Heart left ventricle (tissue), 16 donors: ENCODE data around the gene CORO1C. TPM values are rescaled to one million over a fixed set of nuclear protein-coding genes. Genes with fewer than 3 reads are reported as not detected.

ENCODE experiments used
- ATAC-seq, 4 donors: fragments of 200-7000 bp; cut with Tn5 transposase; one replicate each; pipeline ENCODE4 v1.9.1; 2020 to 2022; ENCODE audit warnings: moderate library complexity in 4 of 4, mild to moderate bottlenecking in 3 of 4, moderate number of reproducible peaks in 1 of 4
- DNase-seq, 5 donors: peaks; one replicate each; pipeline ENCODE4 v3.0.0-alpha.2; 2020
- H3K27ac ChIP-seq, 12 donors: fragments of 200-600 bp; sonication (generic) in 4 of 12; one replicate each; pipeline versions ENCODE4 v1.5.0 to v1.8.0; 2016 to 2022; ENCODE audit warnings: mild to moderate bottlenecking in 2 of 12
- H3K27me3 ChIP-seq, 9 donors: fragments of 200-600 bp; sonication (generic) in 2 of 9; one replicate each; pipeline versions ENCODE4 v1.5.1 to v1.8.0; 2016 to 2022; ENCODE audit warnings: mild to moderate bottlenecking in 3 of 9
- H3K36me3 ChIP-seq, 9 donors: fragments of 200-600 bp; sonication (generic) in 2 of 9; one replicate each; pipeline versions ENCODE4 v1.5.0 to v1.8.0; 2018 to 2022; ENCODE audit warnings: mild to moderate bottlenecking in 2 of 9
- H3K4me1 ChIP-seq, 12 donors: fragments of 200-600 bp; sonication (generic) in 4 of 12; one replicate each; pipeline versions ENCODE4 v1.5.0 to v1.8.0; 2016 to 2022; ENCODE audit warnings: mild to moderate bottlenecking in 3 of 12
- H3K4me3 ChIP-seq, 12 donors: fragments of 200-600 bp; sonication (generic) in 4 of 12; one replicate each; pipeline versions ENCODE4 v1.5.0 to v1.8.0; 2017 to 2022; ENCODE audit warnings: mild to moderate bottlenecking in 9 of 12, moderate library complexity in 4 of 12
- H3K9me3 ChIP-seq, 12 donors: fragments of 200-600 bp; sonication (generic) in 4 of 12; one replicate each; pipeline versions ENCODE4 v1.5.0 to v1.8.0; 2016 to 2022; ENCODE audit warnings: mild to moderate bottlenecking in 1 of 12
- CTCF ChIP-seq, 12 donors: fragments of 200-600 bp; sonication (generic) in 4 of 12; IDR thresholded peaks; one replicate each; pipeline versions ENCODE4 v1.5.0 to v1.8.0; 2018 to 2022; ENCODE audit warnings: antibody characterized with exemption in 12 of 12, mild to moderate bottlenecking in 5 of 12
- POLR2A ChIP-seq, 2 donors: fragments of 450-650 bp; IDR thresholded peaks; one replicate each; pipeline ENCODE4 v1.6.1; 2017; ENCODE audit warnings: antibody characterized with exemption in 2 of 2, mild to moderate bottlenecking in 2 of 2, moderate library complexity in 2 of 2
- WGBS, 4 donors: extraction: QIAGEN DNeasy Blood & Tissue Kit in 2 of 4; methylation state at CpG; one replicate each; pipeline versions ENCODE4 v1.1.5 to v1.1.7; 2013 to 2018; 5-methylcytosine and 5-hydroxymethylcytosine counted together
- intact Hi-C, 10 donors: fragments of 100-400 bp; cut with DNase I; formaldehyde crosslinking; loops; one replicate each; pipeline versions ENCODE4 v1.11.1 to v1.14.2; 2022
- polyA plus RNA-seq, 2 donors: library from polyadenylated mRNA; stranded (reverse); fragments of 200-250 nt; gene quantifications; one replicate each; pipeline ENCODE4 v1.2.3, GENCODE V29; 2013
- total RNA-seq, 9 donors: library from RNA; depleted of rRNA in 2 of 9; stranded (reverse); fragments of >200 nt in 2 of 9; fragmentation: NEBNext Ultra II Directional in 3 of 9; extraction: Animal tissue kit (Norgen Biotek cat#: 25700) in 3 of 9; gene quantifications; one replicate each; pipeline versions ENCODE4 v1.1.0 to v1.2.4, GENCODE V29; 2016 to 2023
- donor health status: ischemic (EF 13 %, LVEDD 7.1; RV severe dilation, severe dysfunction).
- donor health status: healthy with polysubstance abuse.
- donor health status: DM: no; HTN: yes; CAD: no.
- donor health status: DM: no; HTN: no; CAD: no.
- donor health status: ischemic (EF 25% LVEDD 6.9; RV normal size, moderate dysfunction).
- donor health status: ischemic (EF 25% LVEDD 5.7; RV mildly dilated, moderate dysfunction).
- donor health status: healthy.
- donor health status: DM: yes; HTN: yes; CAD: no.
- donor health status: ischemic (EF 35%, LVEDD 5.7; RV mildly dilated, moderate dysfunction).
- donor health status: nonischemic (EF 11% LVEDD 7.7; RV severe dilation, severe dysfunction).
- donor health status: DM: yes; HTN: yes; CAD: no.
- donor health status: PGD.
- donor health status: ischemic (EF 29% LVEDD 5.4; RV normal size, mild dysfunction).
- donor health status: nonischemic (EF 23%, LVEDD 6.1; RV moderate dilation, normal function).

Gene CORO1C
- total and polyA plus RNA-seq, 11 donors: 18.3 to 119 (median 65.2) TPM

GRCh38 chr12:108729612-108730364, 1.5 kb downstream of the CORO1C start:
- TF ChIP-seq POLR2A (IDR thresholded peaks at IDR 0.05) (no peak), CTCF (IDR thresholded peaks at IDR 0.05) (no peak)
- no peak for DNase-seq
- Histone ChIP-seq H3K27me3 (no peaks in the 10 kb centered on the region), H3K4me3 (peak overlapping the region; percentile 73 to 91 (median 86)), H3K9me3 (no peaks in the 10 kb centered on the region), H3K4me1 (peaks cover 0 to 69% (median 38%) of the 10 kb centered on the region in 12 donors), H3K36me3 (peaks cover 0 to 2% (median 0%) of the 10 kb centered on the region in 9 donors), H3K27ac (peak overlapping the region; percentile 91 to 99 (median 96))
- intact Hi-C loops: loop anchor here (2.0 to 10.0 kb wide), 15 partner anchors 17 to 167 kb away; partner anchors contain the start of genes SSH1 (in 4 of the 10), ISCU (in 2 of the 10) and SART3 (in 2 of the 10)
- no peak for ATAC-seq
- WGBS, 4 donors: 4 to 10% (median 6%) methylated on average over 15 of the region's 15 CpGs

- ATAC-seq (no peak), DNase-seq (no peak)
- 25 to 30% (median 28%) methylated on average over 9 of the region's 9 CpGs for WGBS, 4 donors
- Histone ChIP-seq H3K27ac (peak overlapping the region; percentile 91 to 99 (median 96)), H3K4me3 (peak overlapping the region in 10 of 12 donors; percentile 73 to 91 (median 86)), H3K4me1 (peaks cover 5 to 69% (median 45%) of the 10 kb centered on the region in 12 donors), H3K9me3 (no peaks in the 10 kb centered on the region), H3K36me3 (peaks cover 0 to 2% (median 0%) of the 10 kb centered on the region in 9 donors), H3K27me3 (no peaks in the 10 kb centered on the region)
- TF ChIP-seq CTCF (IDR thresholded peaks at IDR 0.05): no peak
- TF ChIP-seq POLR2A (IDR thresholded peaks at IDR 0.05): no peak
- intact Hi-C loops: loop anchor here in 4 of 10 donors (2.0 to 10.0 kb wide), 4 partner anchors 16 to 126 kb away; partner anchors contain the start of gene SSH1 (in 2 of the 4)
Measured at GRCh38 chr12:108728820-108729611, 2.3 kb downstream of the CORO1C start.

GRCh38 chr12:108727868-108728735, 3.2 kb downstream of the CORO1C start:
- DNase-seq (no peak), ATAC-seq (no peak)
- intact Hi-C loops: loop anchor here in 4 of 10 donors (2.0 to 10.0 kb wide), 4 partner anchors 15 to 127 kb away; partner anchors contain the start of gene SSH1 (in 2 of the 4)
- H3K36me3 ChIP-seq: peaks cover 0 to 2% (median 0%) of the 10 kb centered on the region in 9 donors
- TF ChIP-seq CTCF (IDR thresholded peaks at IDR 0.05) (no peak), POLR2A (IDR thresholded peaks at IDR 0.05) (no peak)
- H3K9me3 ChIP-seq: no peaks in the 10 kb centered on the region
- peak overlapping the region in 9 of 12 donors; percentile 79 to 99 (median 96) for H3K27ac ChIP-seq
- WGBS, 4 donors: 67 to 75% (median 72%) methylated on average over 7 of the region's 7 CpGs
- peaks cover 5 to 75% (median 54%) of the 10 kb centered on the region in 12 donors for H3K4me1 ChIP-seq
- H3K27me3 ChIP-seq: no peaks in the 10 kb centered on the region
- peak overlapping the region in 4 of 12 donors; percentile 84 to 87 (median 86) for H3K4me3 ChIP-seq
